Renal cortical epithelial cell (primary cell): ENCODE measurements around the gene NOL11. TPM values are rescaled to one million over a fixed set of nuclear protein-coding genes. Genes with fewer than 3 reads are reported as not detected.
"Not testable (repeated sequence)": the region's sequence is repeated elsewhere in the genome, so short reads cannot be mapped to it uniquely, and the experiment has no call there.

Experiments
- DNase-seq: peaks from one replicate; pipeline ENCODE4 v3.0.0-alpha.2; 2011; ENCODE audit warnings: low read depth
- total RNA-seq: library from RNA; depleted of rRNA; stranded (reverse); fragments of >200 nt; gene quantifications from 2 replicates; pipeline ENCODE4 v1.2.3, GENCODE V29; 2014

Gene NOL11
- total RNA-seq, 1 donor from 2014 or later, result 42.1 TPM

GRCh38 chr17:67708378-67708777, 9.4 kb upstream of the NOL11 start:
- DNase-seq, result no peak

GRCh38 chr17:67711916-67712315, 5.8 kb upstream of the NOL11 start:
- DNase-seq, result no peak

- DNase-seq, result no peak
Observed at GRCh38 chr17:67712375-67712774, 5.4 kb upstream of the NOL11 start.

- DNase-seq, result no peak
Observed at GRCh38 chr17:67713169-67713568, 4.6 kb upstream of the NOL11 start.

GRCh38 chr17:67716405-67716798, 1.3 kb upstream of the NOL11 start:
- no peak for DNase-seq

GRCh38 chr17:67717192-67717623, 528 bp upstream of the NOL11 start:
- DNase-seq, result no peak

GRCh38 chr17:67718325-67718941, 697 bp downstream of the NOL11 start:
- peak; percentile 42 for DNase-seq

GRCh38 chr17:67725373-67725791, 7.6 kb downstream of the NOL11 start:
- DNase-seq, result no peak

GRCh38 chr17:67725807-67726206, 8.1 kb downstream of the NOL11 start:
- no peak for DNase-seq

GRCh38 chr17:67727152-67728039, 9.7 kb downstream of the NOL11 start:
- DNase-seq, result not testable (repeated sequence)

GRCh38 chr17:67729903-67730302, 12.2 kb downstream of the NOL11 start:
- no peak for DNase-seq

- DNase-seq, result no peak
Observed at GRCh38 chr17:67730731-67731130, 13.0 kb downstream of the NOL11 start.

GRCh38 chr17:67733449-67733848, 15.7 kb downstream of the NOL11 start:
- no peak for DNase-seq

GRCh38 chr17:67737145-67737544, 19.4 kb downstream of the NOL11 start:
- DNase-seq, result no peak

GRCh38 chr17:67742025-67742424, 24.3 kb downstream of the NOL11 start:
- DNase-seq, result no peak

- no peak for DNase-seq
Observed at GRCh38 chr17:67746704-67747571, 29.2 kb downstream of the NOL11 start.

GRCh38 chr17:67747681-67748235, 30.0 kb downstream of the NOL11 start:
- no peak for DNase-seq

GRCh38 chr17:67750067-67750466, 32.3 kb downstream of the NOL11 start:
- DNase-seq, result no peak

- DNase-seq, result no peak
Observed at GRCh38 chr17:67751101-67752074, 33.7 kb downstream of the NOL11 start.

GRCh38 chr17:67752160-67752559, 34.4 kb downstream of the NOL11 start:
- not testable (repeated sequence) for DNase-seq

- no peak for DNase-seq
Observed at GRCh38 chr17:67753026-67753425, 35.3 kb downstream of the NOL11 start.
